Lung (tissue), 12 donors: ENCODE results near the gene MAP2K5. TPM values are rescaled to one million over a fixed set of nuclear protein-coding genes. Genes with fewer than 3 reads are reported as not detected.

Experiments used
- ATAC-seq: fragments of 200-7000 bp; cut with Tn5 transposase; one replicate; pipeline ENCODE4 v1.9.1; 2020; ENCODE audit warnings: moderate number of reproducible peaks; ENCODE audit not compliant: insufficient read depth, low FRiP score
- DNase-seq, 3 donors: peaks; one replicate each; pipeline ENCODE4 v3.0.0-alpha.2; 2013 to 2017
- H3K27ac ChIP-seq, 2 donors: one replicate each; pipeline ENCODE4 v1.5.1; 2013; ENCODE audit warnings: mild to moderate bottlenecking in 2 of 2, moderate library complexity in 2 of 2, control low read depth in 1 of 2, inconsistent platforms in 1 of 2, low read depth in 1 of 2, low read length in 1 of 2
- H3K27me3 ChIP-seq, 3 donors: one replicate each; pipeline ENCODE4 v1.5.1; 2013; ENCODE audit warnings: low read length in 2 of 3; ENCODE audit not compliant: control insufficient read depth in 3 of 3, insufficient read depth in 3 of 3
- H3K36me3 ChIP-seq, 4 donors: one replicate each; pipeline ENCODE4 v1.5.1; 2013; ENCODE audit warnings: low read length in 4 of 4, mild to moderate bottlenecking in 1 of 4, moderate library complexity in 1 of 4; ENCODE audit not compliant: control insufficient read depth in 4 of 4, insufficient read depth in 4 of 4
- H3K4me1 ChIP-seq, 5 donors: one replicate each; pipeline ENCODE4 v1.5.1; 2013; ENCODE audit warnings: low read length in 5 of 5, mild to moderate bottlenecking in 2 of 5, moderate library complexity in 1 of 5; ENCODE audit not compliant: control insufficient read depth in 5 of 5, insufficient read depth in 5 of 5
- H3K4me3 ChIP-seq: one replicate; pipeline ENCODE4 v1.5.1; 2013; ENCODE audit warnings: mild to moderate bottlenecking, control low read depth, moderate library complexity
- H3K9ac ChIP-seq, 2 donors: one replicate each; pipeline ENCODE4 v1.5.1; 2013; ENCODE audit warnings: low read length in 2 of 2, control low read depth in 1 of 2; ENCODE audit not compliant: insufficient read depth in 1 of 2
- H3K9me3 ChIP-seq, 4 donors: one replicate each; pipeline ENCODE4 v1.5.1; 2013; ENCODE audit warnings: low read length in 3 of 4, mild to moderate bottlenecking in 1 of 4, moderate library complexity in 1 of 4; ENCODE audit not compliant: control insufficient read depth in 4 of 4, insufficient read depth in 3 of 4
- CTCF ChIP-seq: IDR thresholded peaks from 2 replicates; pipeline ENCODE4 v1.5.1; 2012; ENCODE audit warnings: mild to moderate bottlenecking; ENCODE audit errors: control extremely low read depth, extremely low read depth
- WGBS, 2 donors: extraction: QIAGEN DNeasy Blood & Tissue Kit; methylation state at CpG; one replicate each; pipeline ENCODE4 v1.1.7; 2013; 5-methylcytosine and 5-hydroxymethylcytosine counted together
- polyA plus RNA-seq, 2 donors: library from polyadenylated mRNA; stranded (reverse); fragments of 200-250 nt; gene quantifications; one replicate each; pipeline ENCODE4 v1.2.1, GENCODE V29; 2013
- total RNA-seq, 2 donors: library from RNA; depleted of rRNA in 1 of 2; stranded (reverse); fragments of >200 nt in 1 of 2; gene quantifications; one replicate each; pipeline ENCODE4 v1.2.1, GENCODE V29; 2014 to 2021
- donor health status: control.
- donor health status: control.
- donor health status: Bipolar disorder and iron deficiency.
- donor health status: healthy.
- donor health status: DM: yes; HTN: yes; CAD: no.

The MAP2K5 gene
- total and polyA plus RNA-seq, 4 donors: 6.3 to 19.1 (median 12.4) TPM

- no peaks in the 10 kb centered on the region for H3K4me1 ChIP-seq
- DNase-seq (no peak), ATAC-seq (no peak)
- no peak overlapping the region for H3K4me3 ChIP-seq
- WGBS, 2 donors: 71 to 80% methylated on average over 5 of the region's 5 CpGs
- no peaks in the 10 kb centered on the region for H3K27me3 ChIP-seq
- no peak for TF ChIP-seq CTCF
- no peaks in the 10 kb centered on the region for H3K9me3 ChIP-seq
- peaks cover 0 to 8% (median 0%) of the 10 kb centered on the region in 4 donors for H3K36me3 ChIP-seq
- no peak overlapping the region for H3K9ac ChIP-seq
- H3K27ac ChIP-seq: no peak overlapping the region
These were observed 242.9 kb downstream of the MAP2K5 start for GRCh38 chr15:67785431-67785830.

- no peak for DNase-seq
- no peak overlapping the region for H3K27ac ChIP-seq
- no peaks in the 10 kb centered on the region for H3K9me3 ChIP-seq
- peaks cover 0 to 8% (median 0%) of the 10 kb centered on the region in 4 donors for H3K36me3 ChIP-seq
- no peak overlapping the region for H3K9ac ChIP-seq
- H3K4me1 ChIP-seq: no peaks in the 10 kb centered on the region
- H3K4me3 ChIP-seq: no peak overlapping the region
- WGBS, 2 donors: 94 to 96% methylated on average over 4 of the region's 4 CpGs
- no peaks in the 10 kb centered on the region for H3K27me3 ChIP-seq
- ATAC-seq: no peak
- TF ChIP-seq CTCF: no peak
These were observed 244.1 kb downstream of the MAP2K5 start for GRCh38 chr15:67786646-67787045.

- Histone ChIP-seq H3K36me3 (peaks cover 0 to 2% (median 0%) of the 10 kb centered on the region in 4 donors), H3K4me1 (no peaks in the 10 kb centered on the region), H3K4me3 (no peak overlapping the region), H3K9ac (no peak overlapping the region), H3K9me3 (no peaks in the 10 kb centered on the region), H3K27ac (no peak overlapping the region), H3K27me3 (no peaks in the 10 kb centered on the region)
- TF ChIP-seq CTCF: no peak
- no peak for ATAC-seq
- no peak for DNase-seq
These were observed 246.5 kb downstream of the MAP2K5 start for GRCh38 chr15:67788986-67789385.

- DNase-seq (no peak), ATAC-seq (no peak)
- Histone ChIP-seq H3K27ac (no peak overlapping the region), H3K9me3 (peaks cover 0 to 1% (median 0%) of the 10 kb centered on the region in 4 donors), H3K4me1 (no peaks in the 10 kb centered on the region), H3K9ac (no peak overlapping the region), H3K4me3 (no peak overlapping the region), H3K36me3 (no peaks in the 10 kb centered on the region), H3K27me3 (no peaks in the 10 kb centered on the region)
- no peak for TF ChIP-seq CTCF
- 96 to 97% methylated on average over 3 of the region's 3 CpGs for WGBS, 2 donors
These were observed 248.3 kb downstream of the MAP2K5 start for GRCh38 chr15:67790610-67791319.
